HEK293 (cell line): ENCODE measurements around the gene MTX2.

Experiments used
- CTCF ChIP-seq: fragments of 450-650 bp; formaldehyde crosslinking; IDR thresholded peaks from 2 replicates; pipeline ENCODE4 v1.5.1; 2016; ENCODE audit warnings: missing biosample characterization, missing genetic modification characterization
- ZNF140 ChIP-seq: fragments of 450-650 bp; formaldehyde crosslinking; IDR thresholded peaks from 2 replicates; pipeline ENCODE4 v1.5.1; 2016; ENCODE audit warnings: missing biosample characterization, missing genetic modification characterization

- TF ChIP-seq CTCF (tag by site-specific recombination) = no peak
- TF ChIP-seq ZNF140 = no peak
Measured at GRCh38 chr2:176291335-176291734, 22.1 kb downstream of the MTX2 start.
